K562 (cell line): ENCODE measurements around the gene RREB1. TPM values are rescaled to one million over a fixed set of nuclear protein-coding genes. Genes with fewer than 3 reads are reported as not detected.

Experiments
- ADNP ChIP-seq: fragments of 200-800 bp; sonication (Bioruptor generic); IDR thresholded peaks from 2 replicates; pipeline ENCODE4 v1.6.1; 2016; ENCODE audit warnings: missing genetic modification characterization, missing compliant biosample characterization
- CBX1 ChIP-seq: sonication (generic); IDR thresholded peaks from 2 replicates; pipeline ENCODE4 v1.6.1; 2016; ENCODE audit warnings: antibody characterized with exemption, low read depth, mild to moderate bottlenecking
- EHMT2 ChIP-seq: fragments of 450-650 bp; IDR thresholded peaks from 2 replicates; pipeline ENCODE4 v1.6.1; 2018; ENCODE audit warnings: antibody characterized with exemption
- ERF ChIP-seq: fragments of 450-650 bp; formaldehyde crosslinking; IDR thresholded peaks from 2 replicates; pipeline ENCODE4 v1.4.0; 2020; ENCODE audit warnings: mild to moderate bottlenecking, mixed read lengths
- HDAC2 ChIP-seq: fragments of 450-650 bp; IDR thresholded peaks from 2 replicates; pipeline ENCODE4 v1.6.1; 2016; ENCODE audit warnings: mild to moderate bottlenecking
- HDAC8 ChIP-seq: fragments of 450-650 bp; IDR thresholded peaks from 2 replicates; pipeline ENCODE4 v1.6.1; 2016; ENCODE audit warnings: mild to moderate bottlenecking, missing genetic modification characterization, moderate library complexity, missing compliant biosample characterization
- KLF10 ChIP-seq: fragments of 250-450 bp; sonication (Bioruptor Pico); IDR thresholded peaks from 2 replicates; pipeline ENCODE4 v1.6.1; 2021; ENCODE audit warnings: matching md5 sums
- SAP30 ChIP-seq: fragments of 200-600 bp; sonication (generic); IDR thresholded peaks from 2 replicates; pipeline ENCODE4 v1.6.1; 2012; ENCODE audit warnings: borderline replicate concordance, low read depth, mild to moderate bottlenecking, moderate library complexity, low read length, control low read depth, inconsistent platforms; ENCODE audit not compliant: insufficient read depth, poor library complexity, severe bottlenecking
- SRF ChIP-seq, 2 experiments: fragments of 250-450, 450-650 bp in 1 of 2; sonication (Bioruptor Pico) in 1 of 2; sonication (generic) in 1 of 2; formaldehyde crosslinking; IDR thresholded peaks; 2 replicates each; pipeline versions ENCODE4 v1.5.0 to v1.5.1; 2020 to 2022; ENCODE audit warnings: mild to moderate bottlenecking in 1 of 2, missing genetic modification reagents in 1 of 2
- ZNF561 ChIP-seq: fragments of 450-650 bp; formaldehyde crosslinking; conservative IDR thresholded peaks from 2 replicates; pipeline ENCODE4 v1.4.0; 2020; ENCODE audit warnings: mild to moderate bottlenecking, moderate library complexity
- ZNF644 ChIP-seq: fragments of 200-800 bp; sonication (Bioruptor generic); IDR thresholded peaks from 2 replicates; pipeline ENCODE4 v1.6.1; 2016; ENCODE audit warnings: low read depth, missing genetic modification characterization, missing compliant biosample characterization
- polyA plus RNA-seq, 8 experiments: library from polyadenylated mRNA; depleted of rRNA in 4 of 8; stranded (reverse) in 5 of 8; unstranded in 3 of 8; fragments of >200 nt; fragmentation: Nextera tagmentation in 2 of 8; fragmentation: Illumina TruSeq in 1 of 8; extraction: Ambion mirVana in 2 of 8; extraction: Trizol in 1 of 8; gene quantifications; 2 replicates each; pipeline versions ENCODE4 v1.2.1 to v1.2.3, GENCODE V29; 2011 to 2014; ENCODE audit warnings: inconsistent platforms in 1 of 8, missing spikeins in 1 of 8
- total RNA-seq, 7 experiments: library from RNA; depleted of rRNA in 6 of 7; stranded (reverse); fragments of >200 nt in 6 of 7; fragmentation: Illumina TruSeq in 2 of 7; extraction: Trizol in 2 of 7; gene quantifications; 2 replicates each; pipeline versions ENCODE4 v1.2.1 to v1.2.3, GENCODE V29; 2011 to 2021; ENCODE audit warnings: low replicate concordance in 1 of 7
- TF ChIP-seq, protein P1 (sequence below): sonication (generic); formaldehyde crosslinking; IDR thresholded peaks from 2 replicates; pipeline ENCODE4 v1.8.1; 2023; ENCODE audit warnings: missing genetic modification reagents, mild to moderate bottlenecking, borderline replicate concordance
- TF ChIP-seq, protein P2 (sequence below): fragments of 250-450 bp; sonication (Bioruptor Pico); IDR thresholded peaks from 2 replicates; pipeline ENCODE4 v1.4.0; 2020
- TF ChIP-seq, protein P3 (sequence below): sonication (generic); formaldehyde crosslinking; IDR thresholded peaks from 2 replicates; pipeline ENCODE4 v1.8.0; 2022; ENCODE audit warnings: mild to moderate bottlenecking, missing genetic modification reagents, borderline replicate concordance

The RREB1 gene
- total and polyA plus RNA-seq, 9 of the 15 experiments (the other 6 are each of a cell fraction or from before 2014, with no cell fraction given) = 3.3 to 64.2 (median 19.3) TPM

DNA sequence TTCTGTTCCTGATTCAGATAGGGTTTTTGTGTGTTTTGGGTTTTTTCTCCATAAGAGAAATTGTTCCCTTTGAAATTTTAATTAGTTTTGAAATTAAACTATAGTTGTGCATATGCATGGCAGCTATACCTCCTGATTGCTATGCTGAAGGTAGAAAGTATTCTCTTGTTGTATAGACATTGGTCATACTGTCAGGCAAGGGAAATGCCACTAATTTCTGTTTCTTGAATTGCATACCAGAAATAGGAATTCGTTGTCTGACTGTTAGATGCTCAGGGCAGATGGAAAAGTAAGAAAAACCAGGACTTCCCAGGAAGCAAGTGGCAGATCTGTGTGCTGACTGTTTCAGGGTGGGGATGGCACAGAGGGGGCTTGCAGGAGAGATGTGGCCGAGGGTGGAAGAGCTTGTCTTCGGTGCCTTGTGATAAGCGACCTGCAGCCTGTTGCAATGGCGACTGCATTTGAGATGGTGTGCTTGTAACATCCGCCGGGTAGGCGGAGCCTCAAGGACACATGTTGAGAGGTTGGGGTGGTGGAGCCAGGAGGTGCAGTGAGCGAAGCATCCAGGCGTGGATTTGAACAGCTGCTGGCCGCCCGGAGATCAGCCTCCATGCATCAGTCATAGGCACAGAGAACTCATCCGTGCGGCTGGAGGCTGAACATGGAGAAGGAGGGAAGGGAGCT is 42.8 kb downstream of the RREB1 start (continued):
- TF ChIP-seq HDAC8 (no peak), SRF (CRISPR knock-in tag; IDR thresholded peaks at IDR 0.05) (no peak), ADNP (tag) (no peak), KLF10 (CRISPR knock-in tag) (no peak), EHMT2 (peak; percentile 66; the same call in 1 of the 2 replicates), ZNF561 (CRISPR knock-in tag) (no peak), CBX1 (no peak), ZNF644 (tag) (no peak), HDAC2 (peak; percentile 87; the same call in 1 of the 2 replicates), SAP30 (no peak), ERF (CRISPR knock-in tag) (no peak)
- TF ChIP-seq, protein P1, sequence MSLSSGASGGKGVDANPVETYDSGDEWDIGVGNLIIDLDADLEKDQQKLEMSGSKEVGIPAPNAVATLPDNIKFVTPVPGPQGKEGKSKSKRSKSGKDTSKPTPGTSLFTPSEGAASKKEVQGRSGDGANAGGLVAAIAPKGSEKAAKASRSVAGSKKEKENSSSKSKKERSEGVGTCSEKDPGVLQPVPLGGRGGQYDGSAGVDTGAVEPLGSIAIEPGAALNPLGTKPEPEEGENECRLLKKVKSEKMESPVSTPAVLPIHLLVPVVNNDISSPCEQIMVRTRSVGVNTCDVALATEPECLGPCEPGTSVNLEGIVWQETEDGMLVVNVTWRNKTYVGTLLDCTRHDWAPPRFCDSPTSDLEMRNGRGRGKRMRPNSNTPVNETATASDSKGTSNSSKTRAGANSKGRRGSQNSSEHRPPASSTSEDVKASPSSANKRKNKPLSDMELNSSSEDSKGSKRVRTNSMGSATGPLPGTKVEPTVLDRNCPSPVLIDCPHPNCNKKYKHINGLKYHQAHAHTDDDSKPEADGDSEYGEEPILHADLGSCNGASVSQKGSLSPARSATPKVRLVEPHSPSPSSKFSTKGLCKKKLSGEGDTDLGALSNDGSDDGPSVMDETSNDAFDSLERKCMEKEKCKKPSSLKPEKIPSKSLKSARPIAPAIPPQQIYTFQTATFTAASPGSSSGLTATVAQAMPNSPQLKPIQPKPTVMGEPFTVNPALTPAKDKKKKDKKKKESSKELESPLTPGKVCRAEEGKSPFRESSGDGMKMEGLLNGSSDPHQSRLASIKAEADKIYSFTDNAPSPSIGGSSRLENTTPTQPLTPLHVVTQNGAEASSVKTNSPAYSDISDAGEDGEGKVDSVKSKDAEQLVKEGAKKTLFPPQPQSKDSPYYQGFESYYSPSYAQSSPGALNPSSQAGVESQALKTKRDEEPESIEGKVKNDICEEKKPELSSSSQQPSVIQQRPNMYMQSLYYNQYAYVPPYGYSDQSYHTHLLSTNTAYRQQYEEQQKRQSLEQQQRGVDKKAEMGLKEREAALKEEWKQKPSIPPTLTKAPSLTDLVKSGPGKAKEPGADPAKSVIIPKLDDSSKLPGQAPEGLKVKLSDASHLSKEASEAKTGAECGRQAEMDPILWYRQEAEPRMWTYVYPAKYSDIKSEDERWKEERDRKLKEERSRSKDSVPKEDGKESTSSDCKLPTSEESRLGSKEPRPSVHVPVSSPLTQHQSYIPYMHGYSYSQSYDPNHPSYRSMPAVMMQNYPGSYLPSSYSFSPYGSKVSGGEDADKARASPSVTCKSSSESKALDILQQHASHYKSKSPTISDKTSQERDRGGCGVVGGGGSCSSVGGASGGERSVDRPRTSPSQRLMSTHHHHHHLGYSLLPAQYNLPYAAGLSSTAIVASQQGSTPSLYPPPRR (CRISPR knock-in tag) = no peak
- TF ChIP-seq, protein P2, sequence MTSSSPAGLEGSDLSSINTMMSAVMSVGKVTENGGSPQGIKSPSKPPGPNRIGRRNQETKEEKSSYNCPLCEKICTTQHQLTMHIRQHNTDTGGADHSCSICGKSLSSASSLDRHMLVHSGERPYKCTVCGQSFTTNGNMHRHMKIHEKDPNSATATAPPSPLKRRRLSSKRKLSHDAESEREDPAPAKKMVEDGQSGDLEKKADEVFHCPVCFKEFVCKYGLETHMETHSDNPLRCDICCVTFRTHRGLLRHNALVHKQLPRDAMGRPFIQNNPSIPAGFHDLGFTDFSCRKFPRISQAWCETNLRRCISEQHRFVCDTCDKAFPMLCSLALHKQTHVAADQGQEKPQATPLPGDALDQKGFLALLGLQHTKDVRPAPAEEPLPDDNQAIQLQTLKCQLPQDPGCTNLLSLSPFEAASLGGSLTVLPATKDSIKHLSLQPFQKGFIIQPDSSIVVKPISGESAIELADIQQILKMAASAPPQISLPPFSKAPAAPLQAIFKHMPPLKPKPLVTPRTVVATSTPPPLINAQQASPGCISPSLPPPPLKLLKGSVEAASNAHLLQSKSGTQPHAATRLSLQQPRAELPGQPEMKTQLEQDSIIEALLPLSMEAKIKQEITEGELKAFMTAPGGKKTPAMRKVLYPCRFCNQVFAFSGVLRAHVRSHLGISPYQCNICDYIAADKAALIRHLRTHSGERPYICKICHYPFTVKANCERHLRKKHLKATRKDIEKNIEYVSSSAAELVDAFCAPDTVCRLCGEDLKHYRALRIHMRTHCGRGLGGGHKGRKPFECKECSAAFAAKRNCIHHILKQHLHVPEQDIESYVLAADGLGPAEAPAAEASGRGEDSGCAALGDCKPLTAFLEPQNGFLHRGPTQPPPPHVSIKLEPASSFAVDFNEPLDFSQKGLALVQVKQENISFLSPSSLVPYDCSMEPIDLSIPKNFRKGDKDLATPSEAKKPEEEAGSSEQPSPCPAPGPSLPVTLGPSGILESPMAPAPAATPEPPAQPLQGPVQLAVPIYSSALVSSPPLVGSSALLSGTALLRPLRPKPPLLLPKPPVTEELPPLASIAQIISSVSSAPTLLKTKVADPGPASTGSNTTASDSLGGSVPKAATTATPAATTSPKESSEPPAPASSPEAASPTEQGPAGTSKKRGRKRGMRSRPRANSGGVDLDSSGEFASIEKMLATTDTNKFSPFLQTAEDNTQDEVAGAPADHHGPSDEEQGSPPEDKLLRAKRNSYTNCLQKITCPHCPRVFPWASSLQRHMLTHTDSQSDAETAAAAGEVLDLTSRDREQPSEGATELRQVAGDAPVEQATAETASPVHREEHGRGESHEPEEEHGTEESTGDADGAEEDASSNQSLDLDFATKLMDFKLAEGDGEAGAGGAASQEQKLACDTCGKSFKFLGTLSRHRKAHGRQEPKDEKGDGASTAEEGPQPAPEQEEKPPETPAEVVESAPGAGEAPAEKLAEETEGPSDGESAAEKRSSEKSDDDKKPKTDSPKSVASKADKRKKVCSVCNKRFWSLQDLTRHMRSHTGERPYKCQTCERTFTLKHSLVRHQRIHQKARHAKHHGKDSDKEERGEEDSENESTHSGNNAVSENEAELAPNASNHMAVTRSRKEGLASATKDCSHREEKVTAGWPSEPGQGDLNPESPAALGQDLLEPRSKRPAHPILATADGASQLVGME (CRISPR knock-in tag) = no peak
- TF ChIP-seq, protein P3, sequence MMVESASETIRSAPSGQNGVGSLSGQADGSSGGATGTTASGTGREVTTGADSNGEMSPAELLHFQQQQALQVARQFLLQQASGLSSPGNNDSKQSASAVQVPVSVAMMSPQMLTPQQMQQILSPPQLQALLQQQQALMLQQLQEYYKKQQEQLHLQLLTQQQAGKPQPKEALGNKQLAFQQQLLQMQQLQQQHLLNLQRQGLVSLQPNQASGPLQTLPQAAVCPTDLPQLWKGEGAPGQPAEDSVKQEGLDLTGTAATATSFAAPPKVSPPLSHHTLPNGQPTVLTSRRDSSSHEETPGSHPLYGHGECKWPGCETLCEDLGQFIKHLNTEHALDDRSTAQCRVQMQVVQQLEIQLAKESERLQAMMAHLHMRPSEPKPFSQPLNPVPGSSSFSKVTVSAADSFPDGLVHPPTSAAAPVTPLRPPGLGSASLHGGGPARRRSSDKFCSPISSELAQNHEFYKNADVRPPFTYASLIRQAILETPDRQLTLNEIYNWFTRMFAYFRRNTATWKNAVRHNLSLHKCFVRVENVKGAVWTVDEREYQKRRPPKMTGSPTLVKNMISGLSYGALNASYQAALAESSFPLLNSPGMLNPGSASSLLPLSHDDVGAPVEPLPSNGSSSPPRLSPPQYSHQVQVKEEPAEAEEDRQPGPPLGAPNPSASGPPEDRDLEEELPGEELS (CRISPR knock-in tag) = no peak
